ENCODE measurements around the gene ARL8A. TPM values are rescaled to one million over a fixed set of nuclear protein-coding genes. Genes with fewer than 3 reads are reported as not detected.

The ARL8A gene
- total RNA-seq, 1 donor, result 37.7 TPM

DNA sequence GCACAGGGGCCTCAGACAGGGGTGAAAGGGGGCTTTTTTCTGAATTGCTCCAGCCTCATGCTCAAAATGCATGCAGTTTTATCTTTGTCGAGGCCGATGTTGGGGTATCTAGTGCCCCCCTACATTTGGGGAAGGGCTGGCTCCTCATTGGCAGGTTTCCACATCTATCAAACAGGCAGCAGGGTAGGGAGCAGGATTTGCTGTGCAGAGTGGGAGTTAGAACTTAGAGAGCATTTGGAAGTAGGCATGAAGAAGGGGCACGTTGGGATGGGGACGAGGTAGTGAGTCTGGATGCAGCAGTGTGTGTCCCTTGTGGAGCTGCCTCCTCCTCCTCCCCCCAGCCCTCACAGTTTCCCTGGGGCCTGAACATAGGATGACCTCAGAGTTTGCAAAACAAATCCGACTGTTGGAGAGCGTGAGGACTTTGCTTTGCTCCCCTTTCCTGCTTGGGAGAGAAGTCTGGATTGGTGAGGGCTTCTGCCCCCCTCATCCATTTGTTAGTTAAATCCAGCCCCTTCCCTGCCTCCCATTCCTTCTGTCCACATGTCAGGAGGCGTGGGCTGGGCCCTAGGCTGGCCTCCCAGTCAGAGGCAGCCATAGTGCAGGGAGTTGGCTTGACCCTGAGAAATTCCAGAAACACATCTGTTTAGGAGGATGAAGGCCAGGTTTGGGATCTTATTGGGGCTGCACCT lies 58.7 kb downstream of the ARL8A start:
- no peak for DNase-seq (ENCODE audit: low read depth in 2 of 3, low spot score in 2 of 3)

DNA sequence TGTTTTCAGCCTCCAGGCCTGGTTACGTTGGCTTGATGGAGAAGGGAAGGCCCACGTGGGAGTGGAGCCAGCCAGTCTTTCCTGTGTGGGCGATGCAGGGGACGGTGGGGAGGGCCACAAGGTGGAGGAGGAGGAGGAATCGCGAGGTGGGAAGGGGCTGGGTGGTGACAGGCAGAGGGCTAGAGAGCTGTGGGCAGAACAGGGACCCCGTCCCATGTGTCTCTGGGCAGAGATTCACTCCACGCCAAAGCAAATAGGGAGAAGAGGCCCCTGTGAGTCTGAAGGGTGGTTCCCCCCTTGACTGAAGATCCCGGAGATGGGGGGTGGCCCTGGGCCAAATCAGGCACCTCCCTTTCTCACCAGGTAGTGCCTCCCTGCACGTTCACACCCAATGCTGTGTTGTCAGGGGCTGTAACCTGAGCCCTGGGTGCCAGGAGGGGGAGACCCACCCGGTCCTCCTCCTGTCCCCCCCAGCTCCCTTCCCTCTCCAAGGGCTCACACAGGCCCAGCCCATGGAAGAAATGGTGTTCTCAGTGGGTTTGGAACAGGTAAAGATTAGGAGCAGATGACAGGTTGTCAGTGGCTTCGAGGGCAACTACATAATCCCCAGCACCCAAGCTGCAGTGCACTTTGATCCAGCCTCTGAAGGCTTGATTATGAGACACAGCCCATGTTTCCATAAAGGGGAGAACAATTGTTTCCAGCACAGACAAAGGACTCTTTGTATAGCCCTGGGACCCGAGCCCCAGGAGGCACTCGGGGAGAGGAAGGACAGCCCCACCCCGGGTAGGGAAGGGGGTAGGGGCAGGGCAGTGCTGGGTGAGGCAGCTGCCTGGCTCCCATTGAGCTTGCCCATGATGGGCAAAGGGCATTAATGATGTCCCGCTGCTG lies 59.5 kb downstream of the ARL8A start:
- DNase-seq (ENCODE audit: low read depth in 2 of 3, low spot score in 2 of 3), result no peak

Small RNA genes lying within 50 kb of the gene (small RNA-seq; reads per million reads assigned to genes)
- not detected for gene CRIP1P3

Other genes starting within 250 kb of the ARL8A start
- not detected for gene LMOD1, start 198.2 kb downstream of the ARL8A start, total RNA-seq
- 11.6 TPM for gene TIMM17A, start 189.2 kb downstream of the ARL8A start, total RNA-seq
- gene RNPEP, start 162.1 kb downstream of the ARL8A start, total RNA-seq, result 23.2 TPM
- gene ELF3, start 134.2 kb downstream of the ARL8A start, total RNA-seq, result 1.3 TPM
- gene GPR37L1, start 21.8 kb downstream of the ARL8A start, total RNA-seq, result under 0.01 TPM
- gene PTPN7, start 15.9 kb upstream of the ARL8A start, total RNA-seq, result 167 TPM
- 0.54 TPM for gene LGR6, start 49.1 kb upstream of the ARL8A start, total RNA-seq
- 9.2 TPM for gene UBE2T, start 197.2 kb upstream of the ARL8A start, total RNA-seq
- 40.1 TPM for gene PPP1R12B, start 204.0 kb upstream of the ARL8A start, total RNA-seq